HG02943 (cell line): ENCODE results near the gene NFIA.

ENCODE experiments used
- ATAC-seq: cut with Tn5 transposase; IDR thresholded peaks from one replicate; pipeline ENCODE4 v1.9.1; 2021; ENCODE audit warnings: mild to moderate bottlenecking, low read depth, moderate library complexity; ENCODE audit not compliant: unreplicated experiment

The NFIA gene

GRCh38 chr1:61171974-61172373 is 89.6 kb downstream of the NFIA start:
- no peak for ATAC-seq

GRCh38 chr1:61173118-61173517 is 90.8 kb downstream of the NFIA start:
- no peak for ATAC-seq

- ATAC-seq = no peak
Observed at GRCh38 chr1:61174060-61174795, 91.9 kb downstream of the NFIA start.

GRCh38 chr1:61175976-61176375 is 93.6 kb downstream of the NFIA start:
- no peak for ATAC-seq

- no peak for ATAC-seq
Observed at GRCh38 chr1:61181067-61182038, 99.0 kb downstream of the NFIA start.

- no peak for ATAC-seq
Observed at GRCh38 chr1:61182049-61182448, 99.7 kb downstream of the NFIA start.

GRCh38 chr1:61182480-61182879 is 100.1 kb downstream of the NFIA start:
- no peak for ATAC-seq

GRCh38 chr1:61183471-61184039 is 101.2 kb downstream of the NFIA start:
- ATAC-seq = no peak

GRCh38 chr1:61184040-61184713 is 101.8 kb downstream of the NFIA start:
- ATAC-seq = no peak

- no peak for ATAC-seq
Observed at GRCh38 chr1:61184714-61185106, 102.3 kb downstream of the NFIA start.

- ATAC-seq = no peak
Observed at GRCh38 chr1:61186753-61187152, 104.4 kb downstream of the NFIA start.

- ATAC-seq = no peak
Observed at GRCh38 chr1:61187352-61188086, 105.2 kb downstream of the NFIA start.

- ATAC-seq = no peak
Observed at GRCh38 chr1:61190153-61190552, 107.8 kb downstream of the NFIA start.

GRCh38 chr1:61190618-61191432 is 108.5 kb downstream of the NFIA start:
- no peak for ATAC-seq

- ATAC-seq = no peak
Observed at GRCh38 chr1:61191433-61191720, 109.0 kb downstream of the NFIA start.

- no peak for ATAC-seq
Observed at GRCh38 chr1:61192663-61193330, 110.4 kb downstream of the NFIA start.

GRCh38 chr1:61193808-61194207 is 111.4 kb downstream of the NFIA start:
- no peak for ATAC-seq

GRCh38 chr1:61198554-61198953 is 116.2 kb downstream of the NFIA start:
- ATAC-seq = no peak

- no peak for ATAC-seq
Observed at GRCh38 chr1:61201035-61201434, 118.7 kb downstream of the NFIA start.
